HepG2 (cell line): ENCODE data around the gene NFIC. TPM values are rescaled to one million over a fixed set of nuclear protein-coding genes. Genes with fewer than 3 reads are reported as not detected.
A peak's percentile ranks its signal among the peaks of the same experiment; 100 is the strongest.

Experiments
- ATAC-seq: fragments of 200-7000 bp; cut with Tn5 transposase; 3 replicates; pipeline ENCODE4 v1.9.1; 2020; ENCODE audit warnings: mild to moderate bottlenecking, moderate library complexity
- BruUV-seq: library from RNA; stranded (reverse); fragments of 400-500 nt; replicated peaks from 2 replicates; lab custom pipeline; 2021; lab: Mats Ljungman, UMichigan
- CTCF ChIA-PET: fragments of 300-600 bp; formaldehyde crosslinking; extraction: SDS; loops from one replicate; lab custom pipeline; 2021; ENCODE audit warnings: low total read pairs, inconsistent platforms, low intra/inter-chr PET ratio; lab: Yijun Ruan, JAX
- POLR2A ChIA-PET: fragments of 350-600 bp; sonication (Branson Sonifier 250); formaldehyde crosslinking; loops from one replicate; lab custom pipeline; 2020; ENCODE audit warnings: antibody characterized with exemption, inconsistent platforms; lab: Yijun Ruan, JAX
- DNase-seq: peaks from one replicate; pipeline ENCODE4 v3.0.0-alpha.2; 2015; ENCODE audit warnings: low spot score
- FAIRE-seq: peaks from 3 replicates; lab custom pipeline; 2011; peaks lifted over from hg19 to GRCh38; lab: Jason Lieb, UNC
- H2AFZ ChIP-seq: one replicate; pipeline ENCODE4 v1.6.1; 2011; ENCODE audit warnings: low read length, inconsistent platforms
- H3K27ac ChIP-seq: fragments of 300-600 bp; 3 replicates; pipeline ENCODE4 v1.8.0; 2011; ENCODE audit warnings: mixed run types, mild to moderate bottlenecking, mixed read lengths, low read length, inconsistent platforms; ENCODE audit not compliant: insufficient read depth; ENCODE audit errors: extremely low read length
- H3K27me3 ChIP-seq, 2 experiments: fragments of 200-600 bp in 1 of 2; 2 replicates in 1 of 2; 3 replicates in 1 of 2; pipeline versions ENCODE4 v1.6.0 to v1.8.0; 2011; ENCODE audit warnings: low read length in 2 of 2, mild to moderate bottlenecking in 2 of 2, moderate library complexity in 2 of 2, inconsistent platforms in 1 of 2; ENCODE audit not compliant: insufficient read depth in 2 of 2, control insufficient read depth in 1 of 2
- H3K36me3 ChIP-seq, 2 experiments: fragments of 200-600 bp in 1 of 2; replicated peaks in 1 of 2; 2 replicates in 1 of 2; 3 replicates in 1 of 2; pipeline versions ENCODE4 v1.5.1 to v1.8.0; 2011; ENCODE audit warnings: low read length in 2 of 2, inconsistent platforms in 1 of 2; ENCODE audit not compliant: insufficient read depth in 2 of 2, control insufficient read depth in 1 of 2
- H3K4me1 ChIP-seq: 2 replicates; pipeline ENCODE4 v1.5.1; 2012; ENCODE audit warnings: low read length, inconsistent platforms; ENCODE audit not compliant: insufficient read depth
- H3K4me2 ChIP-seq: 2 replicates; pipeline ENCODE4 v1.6.0; 2011; ENCODE audit warnings: low read depth, low read length, inconsistent platforms
- H3K4me3 ChIP-seq, 3 experiments: fragments of 200-600 bp in 1 of 3; sonication (generic), shearing (Covaris generic) in 1 of 3; replicated peaks in 1 of 3; 2 replicates each; pipeline ENCODE4 v1.5.1; 2011 to 2016; ENCODE audit warnings: low read length in 3 of 3, inconsistent platforms in 2 of 3, low read depth in 2 of 3, mild to moderate bottlenecking in 2 of 3, control low read depth in 1 of 3, mixed read lengths in 1 of 3; ENCODE audit not compliant: insufficient read depth in 1 of 3
- H3K79me2 ChIP-seq: one replicate; pipeline ENCODE4 v1.6.1; 2011; ENCODE audit warnings: low read length, inconsistent platforms; ENCODE audit not compliant: insufficient read depth
- H3K9ac ChIP-seq: 2 replicates; pipeline ENCODE4 v1.6.0; 2011; ENCODE audit warnings: mild to moderate bottlenecking, low read depth, low read length, inconsistent platforms; ENCODE audit not compliant: insufficient read depth
- H3K9me3 ChIP-seq: 2 replicates; pipeline ENCODE4 v1.5.1; 2012; ENCODE audit warnings: mild to moderate bottlenecking, low read length
- H4K20me1 ChIP-seq: 2 replicates; pipeline ENCODE4 v1.6.0; 2011; ENCODE audit warnings: inconsistent platforms, mild to moderate bottlenecking, low read length, moderate library complexity; ENCODE audit not compliant: insufficient read depth
- CC2D1A ChIP-seq: sonication (generic); formaldehyde crosslinking; IDR thresholded peaks from 2 replicates; pipeline ENCODE4 v1.8.1; 2023; ENCODE audit warnings: mild to moderate bottlenecking, missing genetic modification reagents
- GLI4 ChIP-seq: sonication (generic); formaldehyde crosslinking; IDR thresholded peaks from 2 replicates; pipeline ENCODE4 v1.5.1; 2020; ENCODE audit warnings: missing genetic modification reagents, mild to moderate bottlenecking, moderate library complexity, borderline replicate concordance
- GMEB1 ChIP-seq: sonication (generic); formaldehyde crosslinking; IDR thresholded peaks from 2 replicates; pipeline ENCODE4 v1.5.1; 2020; ENCODE audit warnings: missing genetic modification reagents, mild to moderate bottlenecking, borderline replicate concordance
- KDM6A ChIP-seq: IDR thresholded peaks from 2 replicates; pipeline ENCODE4 v1.6.1; 2016; ENCODE audit warnings: low read depth
- MYC ChIP-seq: sonication (generic); formaldehyde crosslinking; IDR thresholded peaks from 2 replicates; pipeline ENCODE4 v1.9.0; 2021; ENCODE audit warnings: missing genetic modification reagents, borderline replicate concordance
- NBN ChIP-seq: fragments of 450-650 bp; conservative IDR thresholded peaks from 2 replicates; pipeline ENCODE4 v1.6.1; 2017
- NCOA1 ChIP-seq: sonication (generic); formaldehyde crosslinking; IDR thresholded peaks from 2 replicates; pipeline ENCODE4 v1.9.0; 2021; ENCODE audit warnings: missing genetic modification reagents
- POGK ChIP-seq: sonication (generic); formaldehyde crosslinking; conservative IDR thresholded peaks from 2 replicates; pipeline ENCODE4 v1.8.0; 2022; ENCODE audit warnings: mild to moderate bottlenecking, moderate library complexity, missing genetic modification reagents
- RAD51 ChIP-seq: fragments of 450-650 bp; IDR thresholded peaks from 2 replicates; pipeline ENCODE4 v1.6.1; 2016; ENCODE audit warnings: borderline replicate concordance
- SALL2 ChIP-seq: sonication (generic); formaldehyde crosslinking; IDR thresholded peaks from 2 replicates; pipeline ENCODE4 v1.8.1; 2023; ENCODE audit warnings: mild to moderate bottlenecking, missing genetic modification reagents, inconsistent platforms
- SSRP1 ChIP-seq: IDR thresholded peaks from 2 replicates; pipeline ENCODE4 v1.6.1; 2016; ENCODE audit warnings: control low read depth
- YY1 ChIP-seq: IDR thresholded peaks from 2 replicates; pipeline ENCODE4 v1.6.1; 2011; ENCODE audit warnings: low read length, low read depth, moderate library complexity, mild to moderate bottlenecking; ENCODE audit not compliant: insufficient read depth, insufficient replicate concordance
- ZFP36 ChIP-seq: fragments of 150-350 bp; IDR thresholded peaks from 2 replicates; pipeline ENCODE4 v1.6.1; 2018; ENCODE audit warnings: borderline replicate concordance, low read length, low read depth; ENCODE audit not compliant: partially characterized antibody
- ZNF275 ChIP-seq: sonication (generic); formaldehyde crosslinking; IDR thresholded peaks from 2 replicates; pipeline ENCODE4 v1.8.0; 2022; ENCODE audit warnings: missing genetic modification reagents, mild to moderate bottlenecking, inconsistent platforms, borderline replicate concordance
- ZNF296 ChIP-seq: sonication (generic); formaldehyde crosslinking; conservative IDR thresholded peaks from 2 replicates; pipeline ENCODE4 v1.5.0; 2020; ENCODE audit warnings: mild to moderate bottlenecking, missing genetic modification reagents
- ZNF629 ChIP-seq: sonication (generic); formaldehyde crosslinking; conservative IDR thresholded peaks from 2 replicates; pipeline ENCODE4 v1.5.0; 2020; ENCODE audit warnings: missing genetic modification reagents
- ZNF75D ChIP-seq: sonication (generic); formaldehyde crosslinking; IDR thresholded peaks from 2 replicates; pipeline ENCODE4 v1.8.1; 2023; ENCODE audit warnings: missing genetic modification reagents, mild to moderate bottlenecking, borderline replicate concordance
- WGBS: methylation state at CpG from one replicate; pipeline ENCODE4 v1.1.6; 2017; ENCODE audit warnings: low lambda C conversion rate; 5-methylcytosine and 5-hydroxymethylcytosine counted together
- in situ Hi-C: cut with HindIII; loops from 2 replicates; pipeline ENCODE4 v1.10.0; 2017; ENCODE audit warnings: low pct_unique_long_range_greater_than_20kb; ENCODE audit not compliant: extremely low pct_ligation_motif_present
- intact Hi-C: fragments of 100-400 bp; cut with micrococcal nuclease; formaldehyde crosslinking; loops from one replicate; pipeline ENCODE4 v1.10.0; 2022; ENCODE audit not compliant: unreplicated experiment
- polyA plus RNA-seq, 8 experiments: library from polyadenylated mRNA; depleted of rRNA in 3 of 8; stranded (reverse) in 7 of 8; unstranded in 1 of 8; fragments of >200 nt; fragmentation: Illumina TruSeq in 4 of 8; extraction: Trizol in 4 of 8; gene quantifications; 2 replicates each; pipeline versions ENCODE4 v1.2.1 to v1.2.3, GENCODE V29; 2011 to 2016; ENCODE audit warnings: low read depth in 4 of 8, missing spikeins in 1 of 8, mixed read lengths in 1 of 8; ENCODE audit not compliant: insufficient read depth in 1 of 8
- total RNA-seq, 5 experiments: library from RNA; depleted of rRNA; stranded (reverse); fragments of >200 nt; fragmentation: Illumina TruSeq; extraction: Trizol; gene quantifications; 2 replicates each; pipeline ENCODE4 v1.2.3, GENCODE V29; 2016; ENCODE audit warnings: low read depth in 1 of 5

The NFIC gene
- total and polyA plus RNA-seq, 2 of the 13 experiments (the other 11 are each of a cell fraction or from before 2014, with no cell fraction given), result 1.3 to 2.5 TPM

GRCh38 chr19:3431760-3432397 is 65.5 kb downstream of the NFIC start (continued):
- TF ChIP-seq GMEB1, result no peak
- no peak for TF ChIP-seq YY1
- TF ChIP-seq MYC, result no peak
- TF ChIP-seq POGK, result no peak
- no peak for TF ChIP-seq ZFP36
- no peak for TF ChIP-seq SSRP1 (CRISPR knock-in tag)
- peak; percentile 88 for TF ChIP-seq ZNF629
- no peak for TF ChIP-seq CC2D1A (CRISPR knock-in tag)
- no peak for TF ChIP-seq SALL2
- TF ChIP-seq GLI4, result no peak

- H3K9ac ChIP-seq, result no peak overlapping the region
- peaks cover 1 to 22% of the 10 kb centered on the region in 2 experiments; a peak in 1 of 5 replicates for H3K36me3 ChIP-seq
- H3K4me2 ChIP-seq, result no peak overlapping the region
- ChIA-PET POLR2A (no interaction called here), CTCF (no interaction called here)
- ATAC-seq (no peak), FAIRE-seq (no peak), DNase-seq (no peak)
- no peaks in the 10 kb centered on the region for H4K20me1 ChIP-seq
- H3K27me3 ChIP-seq, result no peaks in the 10 kb centered on the region
- BruUV-seq, result no TSS peak
- no peaks in the 10 kb centered on the region for H3K9me3 ChIP-seq
- in situ Hi-C loops (loop anchor here (5.0 kb wide), 1 partner anchor 96 kb away; no protein-coding TSS in a partner anchor), intact Hi-C loops (no loop called here)
- no peaks in the 10 kb centered on the region for H3K79me2 ChIP-seq
- no peak overlapping the region for H3K27ac ChIP-seq
- no peak overlapping the region for H2AFZ ChIP-seq
- H3K4me3 ChIP-seq, result no peak overlapping the region
- 98% methylated on average over 7 of the region's 12 CpGs for WGBS
- H3K4me1 ChIP-seq, result peaks cover 15% of the 10 kb centered on the region
- TF ChIP-seq NBN (no peak), KDM6A (CRISPR knock-in tag) (no peak), NCOA1 (CRISPR knock-in tag) (no peak), RAD51 (no peak), ZNF275 (no peak), ZNF75D (CRISPR knock-in tag) (no peak), ZNF296 (CRISPR knock-in tag) (no peak)
These were observed 66.9 kb downstream of the NFIC start for GRCh38 chr19:3433313-3433712.
